Testis (tissue), 5 donors: Measurements from ENCODE around the gene KLF8. TPM values are rescaled to one million over a fixed set of nuclear protein-coding genes. Genes with fewer than 3 reads are reported as not detected.
"Not testable (repeated sequence)": the region's sequence is repeated elsewhere in the genome, so short reads cannot be mapped to it uniquely, and the experiment has no call there.

ENCODE experiments used
- DNase-seq: peaks from one replicate; pipeline ENCODE4 v3.0.0-alpha.2; 2019
- H3K27ac ChIP-seq, 2 donors: fragments of 200-600 bp; sonication (generic); one replicate each; pipeline ENCODE4 v1.5.1; 2019
- H3K27me3 ChIP-seq: fragments of 200-600 bp; sonication (generic); one replicate; pipeline ENCODE4 v1.5.1; 2019
- H3K36me3 ChIP-seq: fragments of 200-600 bp; sonication (generic); one replicate; pipeline ENCODE4 v1.5.1; 2017; ENCODE audit warnings: low read depth; ENCODE audit errors: missing control alignments
- H3K4me1 ChIP-seq: fragments of 200-600 bp; sonication (generic); one replicate; pipeline ENCODE4 v1.5.1; 2019
- H3K4me3 ChIP-seq, 2 donors: fragments of 200-600 bp; sonication (generic); one replicate each; pipeline ENCODE4 v1.5.1; 2017 to 2019
- H3K9me3 ChIP-seq: fragments of 200-600 bp; sonication (generic); one replicate; pipeline ENCODE4 v1.5.1; 2017
- CTCF ChIP-seq, 3 experiments: fragments of 450-650 bp in 2 of 3; fragments of 200-600 bp in 1 of 3; sonication (generic) in 1 of 3; IDR thresholded peaks; one replicate each; pipeline ENCODE4 v1.5.1; 2016 to 2019; ENCODE audit warnings: antibody characterized with exemption in 3 of 3, mild to moderate bottlenecking in 2 of 3, moderate library complexity in 1 of 3
- POLR2A ChIP-seq: fragments of 450-650 bp; IDR thresholded peaks from one replicate; pipeline ENCODE4 v1.6.1; 2017; ENCODE audit warnings: antibody characterized with exemption, mild to moderate bottlenecking, moderate library complexity
- WGBS, 2 donors: methylation state at CpG; one replicate each; pipeline ENCODE4 v1.1.5; 2018; 5-methylcytosine and 5-hydroxymethylcytosine counted together
- intact Hi-C: fragments of 100-400 bp; cut with DNase I; formaldehyde crosslinking; loops from one replicate; pipeline ENCODE4 v1.15.1; 2023; ENCODE audit warnings: low total_unique reads
- long read RNA-seq, 2 donors: transcript quantifications; one replicate each; lab custom pipeline, GENCODE V29; 2026
- polyA plus RNA-seq: library from polyadenylated mRNA; stranded (reverse); fragments of 350-450 nt; fragmentation: Illumina TruSeq; extraction: RNeasy Lipid Tissue Mini Kit (QIAGEN cat#74804); gene quantifications from one replicate; pipeline ENCODE4 v1.2.3, GENCODE V29; 2014; ENCODE audit warnings: low read depth, low replicate concordance; ENCODE audit not compliant: insufficient read depth
- total RNA-seq, 2 donors: library from RNA; depleted of rRNA; stranded (reverse); fragments of >200 nt; gene quantifications; one replicate each; pipeline ENCODE4 v1.2.3, GENCODE V29; 2016

Gene KLF8
- total RNA-seq (10 to 100 TPM; 11.7 to 21.4 TPM), polyA plus RNA-seq (8.0 TPM)
- long read RNA-seq, donor 1, partial matches to known transcripts: 8 of 8 reads
- long read RNA-seq, donor 1, other reads (novel, unspliced or antisense): 0 of 8 reads
- long read RNA-seq, donor 2, partial matches to known transcripts: 0 of 1 reads
- long read RNA-seq, donor 2, other reads (novel, unspliced or antisense): 0 of 1 reads

GRCh38 chrX:56232221-56233082, at the start of gene KLF8:
Gene KLF8 (plus strand): TSS chrX:56232356. CDS start chrX:56233335, 979 bp downstream.
- 0 to 1% methylated on average over 6 to 37 of the region's 38 CpGs for WGBS, 2 donors
- no peaks in the 10 kb centered on the region for H3K36me3 ChIP-seq
- intact Hi-C loops: no loop called here
- DNase-seq: peak; percentile 76
- TF ChIP-seq POLR2A (no peak), CTCF (IDR thresholded peaks at IDR 0.05) (no peak)
- no peaks in the 10 kb centered on the region for H3K27me3 ChIP-seq
- peak within 1 kb of the TSS; percentile 55 to 63 for H3K4me3 ChIP-seq
- no peaks in the 10 kb centered on the region for H3K9me3 ChIP-seq
- H3K4me1 ChIP-seq: no peaks in the 10 kb centered on the region
- H3K27ac ChIP-seq: peak within 1 kb of the TSS; percentile 72 to 86

- H3K9me3 ChIP-seq, H3K4me3 ChIP-seq, H3K36me3 ChIP-seq, H3K4me1 ChIP-seq, DNase-seq, H3K27me3 ChIP-seq, intact Hi-C loops, H3K27ac ChIP-seq: not testable (repeated sequence)
- WGBS, 2 donors: 70 to 75% methylated on average over 2 of the region's 2 CpGs
Measured at GRCh38 chrX:56206945-56207344, 25.2 kb upstream of the KLF8 start.

- no peaks in the 10 kb centered on the region for H3K9me3 ChIP-seq
- 65 to 78% methylated on average over 2 to 3 of the region's 3 CpGs for WGBS, 2 donors
- no peaks in the 10 kb centered on the region for H3K4me1 ChIP-seq
- no peak for DNase-seq
- H3K36me3 ChIP-seq: no peaks in the 10 kb centered on the region
- no peak for TF ChIP-seq POLR2A
- no peak for TF ChIP-seq CTCF (IDR thresholded peaks at IDR 0.05)
- no peak overlapping the region for H3K27ac ChIP-seq
- intact Hi-C loops: no loop called here
- H3K4me3 ChIP-seq: no peak overlapping the region
- no peaks in the 10 kb centered on the region for H3K27me3 ChIP-seq
Measured at GRCh38 chrX:56211701-56212100, 20.5 kb upstream of the KLF8 start.

- H3K36me3 ChIP-seq: no peaks in the 10 kb centered on the region
- H3K27me3 ChIP-seq: no peaks in the 10 kb centered on the region
- no peak for TF ChIP-seq POLR2A
- DNase-seq: no peak
- H3K9me3 ChIP-seq: no peaks in the 10 kb centered on the region
- no peak overlapping the region for H3K27ac ChIP-seq
- intact Hi-C loops: no loop called here
- 64 to 75% methylated on average over 1 of the region's 1 CpG for WGBS, 2 donors
- H3K4me3 ChIP-seq: no peak overlapping the region
- no peaks in the 10 kb centered on the region for H3K4me1 ChIP-seq
Measured at GRCh38 chrX:56216332-56216731, 15.8 kb upstream of the KLF8 start.

- no peak for DNase-seq
- WGBS, 2 donors: 31 to 38% methylated on average over 3 to 4 of the region's 4 CpGs
- no peaks in the 10 kb centered on the region for H3K36me3 ChIP-seq
- no peak overlapping the region for H3K4me3 ChIP-seq
- H3K4me1 ChIP-seq: no peaks in the 10 kb centered on the region
- H3K27me3 ChIP-seq: no peaks in the 10 kb centered on the region
- TF ChIP-seq CTCF (IDR thresholded peaks at IDR 0.05) (no peak), POLR2A (no peak)
- no peaks in the 10 kb centered on the region for H3K9me3 ChIP-seq
- H3K27ac ChIP-seq: peak overlapping the region in 1 of 2 donors; percentile 36
- intact Hi-C loops: no loop called here
Measured at GRCh38 chrX:56219700-56220099, 12.5 kb upstream of the KLF8 start.
